Measurements from ENCODE around the gene AOPEP.

The AOPEP gene

DNA sequence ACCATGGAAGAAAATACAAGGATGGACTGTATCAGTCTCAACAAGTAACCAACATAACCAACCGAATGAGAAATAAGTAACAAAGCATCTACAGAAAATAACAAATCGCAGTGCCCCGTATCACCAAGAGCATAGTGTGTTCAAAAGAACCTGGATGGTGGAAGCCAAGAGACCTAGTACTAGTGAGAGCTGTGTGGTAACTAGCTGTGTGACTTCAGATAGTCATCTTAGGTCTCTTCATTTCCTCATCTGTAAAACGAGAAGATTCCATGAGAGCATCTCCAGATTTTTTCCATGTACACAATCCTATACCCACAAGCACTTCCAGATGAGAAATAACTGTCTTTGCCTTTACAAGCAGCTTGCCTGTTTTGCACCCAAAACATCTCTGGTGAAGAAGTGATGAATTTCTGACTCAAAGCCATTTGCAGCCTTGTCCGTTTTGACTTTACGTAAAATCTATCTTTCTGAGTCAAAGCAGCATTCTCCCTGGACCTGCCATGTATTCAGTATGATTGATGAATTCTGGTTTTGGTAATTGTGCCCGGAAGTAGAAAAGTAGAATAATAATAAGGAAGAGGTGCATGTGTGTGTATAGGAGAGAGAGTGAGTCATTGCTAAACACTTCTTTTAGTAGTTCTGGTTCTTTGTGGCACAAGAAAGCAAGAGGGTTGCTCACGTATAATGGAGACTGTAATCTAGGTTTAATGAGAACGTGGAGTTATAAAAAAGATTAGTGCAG is 41.0 kb downstream of the AOPEP start:
- H3K4me2 ChIP-seq (ENCODE audit: low read length) = no peak overlapping the region
- TF ChIP-seq, protein P1, sequence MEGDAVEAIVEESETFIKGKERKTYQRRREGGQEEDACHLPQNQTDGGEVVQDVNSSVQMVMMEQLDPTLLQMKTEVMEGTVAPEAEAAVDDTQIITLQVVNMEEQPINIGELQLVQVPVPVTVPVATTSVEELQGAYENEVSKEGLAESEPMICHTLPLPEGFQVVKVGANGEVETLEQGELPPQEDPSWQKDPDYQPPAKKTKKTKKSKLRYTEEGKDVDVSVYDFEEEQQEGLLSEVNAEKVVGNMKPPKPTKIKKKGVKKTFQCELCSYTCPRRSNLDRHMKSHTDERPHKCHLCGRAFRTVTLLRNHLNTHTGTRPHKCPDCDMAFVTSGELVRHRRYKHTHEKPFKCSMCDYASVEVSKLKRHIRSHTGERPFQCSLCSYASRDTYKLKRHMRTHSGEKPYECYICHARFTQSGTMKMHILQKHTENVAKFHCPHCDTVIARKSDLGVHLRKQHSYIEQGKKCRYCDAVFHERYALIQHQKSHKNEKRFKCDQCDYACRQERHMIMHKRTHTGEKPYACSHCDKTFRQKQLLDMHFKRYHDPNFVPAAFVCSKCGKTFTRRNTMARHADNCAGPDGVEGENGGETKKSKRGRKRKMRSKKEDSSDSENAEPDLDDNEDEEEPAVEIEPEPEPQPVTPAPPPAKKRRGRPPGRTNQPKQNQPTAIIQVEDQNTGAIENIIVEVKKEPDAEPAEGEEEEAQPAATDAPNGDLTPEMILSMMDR (IDR thresholded peaks at IDR 0.05; ENCODE audit: low read length) = no peak
- TF ChIP-seq EZH2 (IDR thresholded peaks at IDR 0.05; ENCODE audit: borderline replicate concordance, low read length) = no peak

GRCh38 chr9:94768766-94769165 is 42.3 kb downstream of the AOPEP start:
- Histone ChIP-seq H3K9me3 (ENCODE audit: low read length) (no peaks in the 10 kb centered on the region), H4K20me1 (ENCODE audit: insufficient read depth, low read length) (no peaks in the 10 kb centered on the region), H3K9ac (ENCODE audit: low read length) (no peak overlapping the region), H3K4me2 (ENCODE audit: low read length) (no peak overlapping the region), H3K9me2 (ENCODE audit: low read depth, low read length) (no peaks in the 10 kb centered on the region), H3K4me3 (ENCODE audit: low read depth, low read length, poor library complexity, severe bottlenecking) (no peak overlapping the region), H3K27ac (ENCODE audit: low read depth, low read length, poor library complexity, severe bottlenecking) (no peak overlapping the region), H3K27me3 (ENCODE audit: insufficient read depth, low read length) (no peaks in the 10 kb centered on the region), H3K4me1 (ENCODE audit: insufficient read depth, low read length, severe bottlenecking) (peaks cover 36% of the 10 kb centered on the region), H3F3A (ENCODE audit: insufficient read depth, low read length) (no peaks in the 10 kb centered on the region), H3K79me2 (ENCODE audit: insufficient read depth, low read length) (no peaks in the 10 kb centered on the region), H2AFZ (ENCODE audit: low read length) (no peak overlapping the region), H3K36me3 (ENCODE audit: insufficient read depth, low read length) (no peaks in the 10 kb centered on the region; the same call in 1 of the 2 replicates)
- TF ChIP-seq, protein P1 (IDR thresholded peaks at IDR 0.05; ENCODE audit: low read length) = no peak
- no peak for TF ChIP-seq EZH2 (IDR thresholded peaks at IDR 0.05; ENCODE audit: borderline replicate concordance, low read length)

More for the DNA sequence above, 41.0 kb downstream of the AOPEP start:
- no peak overlapping the region for H3K4me3 ChIP-seq (ENCODE audit: low read depth, low read length, poor library complexity, severe bottlenecking)
- no peaks in the 10 kb centered on the region for H3K27me3 ChIP-seq (ENCODE audit: insufficient read depth, low read length)
- no peak overlapping the region for H2AFZ ChIP-seq (ENCODE audit: low read length)
- peaks cover 5% of the 10 kb centered on the region; the same call in 1 of the 2 replicates for H3K79me2 ChIP-seq (ENCODE audit: insufficient read depth, low read length)
- H3K36me3 ChIP-seq (ENCODE audit: insufficient read depth, low read length) = no peaks in the 10 kb centered on the region; the same call in 1 of the 2 replicates
- no peaks in the 10 kb centered on the region for H3K9me3 ChIP-seq (ENCODE audit: low read length)
- H4K20me1 ChIP-seq (ENCODE audit: insufficient read depth, low read length) = no peaks in the 10 kb centered on the region
- H3F3A ChIP-seq (ENCODE audit: insufficient read depth, low read length) = no peaks in the 10 kb centered on the region
- H3K27ac ChIP-seq (ENCODE audit: low read depth, low read length, poor library complexity, severe bottlenecking) = no peak overlapping the region
- H3K9me2 ChIP-seq (ENCODE audit: low read depth, low read length) = no peaks in the 10 kb centered on the region
- H3K9ac ChIP-seq (ENCODE audit: low read length) = no peak overlapping the region
- peaks cover 28% of the 10 kb centered on the region for H3K4me1 ChIP-seq (ENCODE audit: insufficient read depth, low read length, severe bottlenecking)

DNA sequence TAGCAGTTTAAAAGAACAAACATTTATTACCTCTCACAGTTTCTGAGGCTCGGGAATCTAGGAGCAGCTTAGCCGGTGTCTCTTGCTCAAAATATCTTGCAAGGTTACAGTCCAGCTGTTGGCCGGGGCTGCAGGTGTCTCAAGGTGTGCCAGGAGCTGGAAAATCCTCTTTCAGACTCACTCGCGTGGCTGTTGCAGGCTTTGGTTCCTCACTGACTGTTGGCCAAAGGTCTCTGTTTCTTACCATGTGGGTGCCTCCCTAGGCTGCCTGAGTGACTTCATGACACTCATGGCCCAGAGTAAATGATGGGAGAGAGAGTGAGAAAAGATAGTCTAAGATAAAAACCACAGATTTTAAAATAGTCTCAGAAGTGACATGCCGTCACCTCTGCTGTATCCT is 43.8 kb downstream of the AOPEP start:
- Histone ChIP-seq H3K4me1 (ENCODE audit: insufficient read depth, low read length, severe bottlenecking) (peaks cover 36% of the 10 kb centered on the region), H3K27ac (ENCODE audit: low read depth, low read length, poor library complexity, severe bottlenecking) (peak overlapping the region; percentile 16), H3K9me3 (ENCODE audit: low read length) (no peaks in the 10 kb centered on the region), H3K79me2 (ENCODE audit: insufficient read depth, low read length) (no peaks in the 10 kb centered on the region), H3F3A (ENCODE audit: insufficient read depth, low read length) (no peaks in the 10 kb centered on the region), H3K4me2 (ENCODE audit: low read length) (peak overlapping the region; percentile 12; the same call in 1 of the 2 replicates), H3K27me3 (ENCODE audit: insufficient read depth, low read length) (no peaks in the 10 kb centered on the region), H3K9ac (ENCODE audit: low read length) (no peak overlapping the region; the same call in 1 of the 2 replicates), H3K9me2 (ENCODE audit: low read depth, low read length) (no peaks in the 10 kb centered on the region), H4K20me1 (ENCODE audit: insufficient read depth, low read length) (no peaks in the 10 kb centered on the region), H3K36me3 (ENCODE audit: insufficient read depth, low read length) (no peaks in the 10 kb centered on the region; the same call in 1 of the 2 replicates), H3K4me3 (ENCODE audit: low read depth, low read length, poor library complexity, severe bottlenecking) (no peak overlapping the region), H2AFZ (ENCODE audit: low read length) (no peak overlapping the region)
- TF ChIP-seq, protein P1 (IDR thresholded peaks at IDR 0.05; ENCODE audit: low read length) = no peak
- TF ChIP-seq EZH2 (IDR thresholded peaks at IDR 0.05; ENCODE audit: borderline replicate concordance, low read length) = no peak

All from OCI-LY1 (cell line).